Posterior vena cava (tissue), 2 donors: ENCODE data around the gene EI24. TPM values are rescaled to one million over a fixed set of nuclear protein-coding genes. Genes with fewer than 3 reads are reported as not detected.
"Not testable (repeated sequence)": the region's sequence is repeated elsewhere in the genome, so short reads cannot be mapped to it uniquely, and the experiment has no call there.

ENCODE experiments used
- DNase-seq: peaks from one replicate; pipeline ENCODE4 v3.0.0-alpha.2; 2020; ENCODE audit warnings: low spot score
- intact Hi-C, 2 donors: fragments of 100-400 bp; cut with DNase I; formaldehyde crosslinking; loops; one replicate each; pipeline versions ENCODE4 v1.14.1 to v1.14.2; 2022 to 2023
- long read RNA-seq, 2 donors: library from polyadenylated mRNA; unstranded; transcript quantifications; one replicate each; pipeline ENCODE4 v2.0.0, GENCODE V29; 2020 to 2021
- total RNA-seq, 2 donors: library from RNA; stranded (reverse); fragmentation: NEBNext Ultra II Directional; extraction: Animal tissue kit (Norgen Biotek cat#: 25700); gene quantifications; one replicate each; pipeline ENCODE4 v1.2.1, GENCODE V29; 2021
- donor health status: DM: yes; HTN: yes; CAD: no.
- donor health status: DM: yes; HTN: yes; CAD: no.

Gene EI24
- total RNA-seq, result 10 to 100 TPM; 52.5 to 57.5 TPM
- long read RNA-seq, donor 1, transcript EI24-201 (11 exons, 2,455 nt), result major isoform, 30 of 42 reads
- long read RNA-seq, donor 1, partial matches to known transcripts, result 3 of 42 reads
- long read RNA-seq, donor 1, other reads (novel, unspliced or antisense), result 8 of 42 reads
- long read RNA-seq, donor 2, transcript EI24-201 (11 exons, 2,455 nt), result major isoform, 57 of 80 reads
- long read RNA-seq, donor 2, partial matches to known transcripts, result 9 of 80 reads
- long read RNA-seq, donor 2, other reads (novel, unspliced or antisense), result 10 of 80 reads

DNA sequence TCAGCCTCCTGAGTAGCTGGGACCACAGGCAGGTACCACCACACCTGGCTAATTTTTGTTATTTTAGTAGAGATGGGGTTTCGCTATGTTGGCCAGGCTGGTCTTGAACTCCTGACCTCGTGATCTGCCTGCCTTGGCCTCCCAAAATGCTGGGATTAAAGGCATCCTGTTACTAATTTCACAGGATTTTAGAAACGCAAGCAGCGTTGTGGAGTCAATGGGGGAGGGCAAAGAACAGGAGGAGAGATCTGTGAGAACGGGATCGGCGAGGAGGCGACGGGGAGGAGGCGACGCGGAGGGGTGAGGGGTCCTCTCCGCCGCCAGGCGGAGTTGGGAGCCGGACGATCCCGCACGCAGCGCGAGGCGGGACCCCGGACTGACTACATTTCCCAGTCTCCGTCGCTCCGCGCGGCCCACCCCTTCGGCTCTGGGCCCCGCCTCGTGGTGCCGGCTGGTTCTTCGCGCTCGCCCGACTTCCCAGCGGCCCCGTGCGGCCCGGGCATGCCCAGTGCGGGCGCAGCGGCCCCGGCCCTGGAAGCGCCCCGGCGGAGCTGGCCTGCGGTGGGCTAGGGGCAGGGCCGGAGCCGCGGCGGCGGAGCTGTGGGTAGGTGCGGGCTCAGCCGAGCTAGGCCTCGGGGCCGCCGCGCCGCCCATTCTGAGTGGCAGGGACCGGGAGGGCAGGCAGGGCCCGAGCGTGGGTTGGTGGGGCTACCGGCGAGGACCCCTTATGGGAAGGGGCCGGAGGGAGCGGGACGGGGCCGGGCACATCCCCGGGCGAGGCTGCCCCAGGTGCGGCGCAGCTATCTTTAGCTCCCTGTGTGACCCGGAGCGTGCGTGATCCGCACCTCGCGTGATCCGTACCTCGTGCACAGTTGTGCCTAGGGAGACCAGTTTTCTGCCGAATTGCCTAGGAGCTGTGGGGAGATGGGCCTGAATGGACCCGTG is at the start of gene EI24:
Gene EI24 (plus strand): TSS at position 508 of the 945 bp plus-strand sequence. CDS start 3,051 bp downstream, outside the sequence.
- intact Hi-C loops, result no loop called here
- peak; percentile 97 for DNase-seq

DNA sequence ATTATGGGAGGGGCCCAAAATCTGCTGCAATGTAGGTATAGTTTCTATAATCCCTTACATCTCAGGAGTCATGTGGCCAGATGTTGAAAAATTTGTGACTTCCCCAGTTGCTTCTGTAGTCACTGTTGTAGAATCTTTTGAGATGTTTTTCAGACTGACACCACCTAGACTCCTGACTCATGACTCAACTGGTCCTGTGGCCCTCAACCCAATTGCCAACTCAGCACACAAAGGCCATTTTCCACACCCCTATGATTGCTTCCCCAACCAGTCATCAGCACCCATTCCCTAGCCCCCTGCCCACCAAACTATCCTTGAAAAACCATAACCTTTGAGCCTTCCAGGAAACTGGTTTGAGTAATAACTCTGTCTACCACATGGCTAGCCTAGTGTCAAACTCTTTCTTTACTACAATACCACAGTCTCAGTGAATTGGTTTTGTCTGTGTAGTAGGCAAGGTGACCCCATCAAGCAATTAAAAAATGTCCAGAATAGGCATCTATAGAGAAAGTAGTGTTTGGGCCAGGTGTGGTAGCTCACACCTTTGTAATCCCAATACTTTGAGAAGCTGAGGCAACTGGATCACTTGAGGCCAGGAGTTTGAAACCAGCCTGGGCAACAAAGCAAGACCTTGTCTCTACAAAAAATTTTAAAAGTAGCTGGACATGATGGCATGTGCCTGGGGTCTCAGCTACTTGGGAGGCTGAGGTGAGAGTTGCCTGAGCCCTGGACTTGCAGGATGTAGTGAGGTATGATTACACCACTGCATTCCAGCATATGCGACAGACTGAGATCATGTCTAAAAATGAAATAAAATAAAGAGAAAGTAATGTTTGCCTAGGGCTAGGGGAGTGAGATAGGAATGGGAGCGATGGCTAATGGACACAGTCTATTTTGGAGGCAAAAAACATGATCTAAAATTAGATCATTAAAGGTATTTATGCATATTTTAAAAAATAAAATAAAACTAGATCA is 49.1 kb upstream of the EI24 start:
- no peak for DNase-seq
- intact Hi-C loops, result no loop called here

DNA sequence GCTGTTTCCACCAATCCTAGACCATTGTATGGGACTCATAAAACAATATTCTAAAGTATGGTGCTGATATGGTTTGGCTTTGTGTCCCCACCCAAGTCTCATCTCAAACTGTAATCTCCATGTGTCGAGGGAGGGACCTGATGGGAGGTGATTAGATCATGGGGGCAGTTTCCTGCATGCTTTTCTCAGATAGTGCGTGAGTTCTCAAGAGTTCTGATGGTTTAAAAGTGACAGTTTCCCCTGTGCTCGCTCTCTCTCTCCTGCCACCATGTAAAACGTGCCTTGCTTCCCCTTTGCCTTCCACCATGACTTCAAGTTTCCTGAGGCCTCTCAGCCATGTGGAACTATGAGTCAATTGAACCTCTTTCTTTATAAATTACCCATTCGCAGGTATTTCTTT is 44.0 kb upstream of the EI24 start:
- intact Hi-C loops, result no loop called here

DNA sequence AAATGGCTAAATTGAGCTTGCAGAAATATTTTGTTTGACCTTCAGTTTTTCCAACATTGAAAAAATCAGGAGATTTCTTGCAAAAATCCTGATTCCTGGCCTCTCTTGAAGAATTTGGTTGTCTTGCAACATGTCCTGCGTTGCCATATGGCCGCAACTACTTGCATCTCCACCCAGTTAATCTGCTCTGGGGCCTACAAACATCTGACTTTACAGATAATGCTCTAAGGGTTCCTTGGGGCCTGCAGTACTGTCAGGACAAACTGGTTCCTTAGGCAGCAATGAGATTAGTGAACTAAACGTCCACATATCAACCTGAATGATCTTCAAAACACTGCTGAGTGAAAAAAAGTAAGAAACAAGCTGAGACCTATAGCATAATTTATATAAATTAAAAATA is 36.6 kb upstream of the EI24 start:
- DNase-seq, result no peak
- intact Hi-C loops, result no loop called here

More for the DNA sequence above, 44.0 kb upstream of the EI24 start:
- no peak for DNase-seq

DNA sequence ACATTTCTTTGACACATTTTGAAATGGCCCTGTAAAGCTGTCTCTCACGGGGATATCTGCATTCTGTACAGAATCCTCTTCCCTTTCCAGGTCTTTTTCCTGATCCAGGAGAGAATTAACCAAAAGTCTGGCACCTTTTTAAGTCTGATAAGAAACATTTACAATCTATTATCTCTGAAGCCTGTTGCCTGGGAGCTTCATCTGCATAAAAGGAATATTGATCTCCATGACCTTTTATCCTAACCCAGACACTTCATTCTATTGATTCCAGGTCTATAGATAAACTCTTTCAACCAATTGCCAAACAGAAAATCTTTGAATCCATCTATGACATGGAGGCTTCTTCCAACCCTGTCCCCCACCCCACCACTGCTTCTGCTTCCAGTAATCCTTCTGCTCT is 33.7 kb upstream of the EI24 start:
- no peak for DNase-seq
- intact Hi-C loops, result no loop called here

DNA sequence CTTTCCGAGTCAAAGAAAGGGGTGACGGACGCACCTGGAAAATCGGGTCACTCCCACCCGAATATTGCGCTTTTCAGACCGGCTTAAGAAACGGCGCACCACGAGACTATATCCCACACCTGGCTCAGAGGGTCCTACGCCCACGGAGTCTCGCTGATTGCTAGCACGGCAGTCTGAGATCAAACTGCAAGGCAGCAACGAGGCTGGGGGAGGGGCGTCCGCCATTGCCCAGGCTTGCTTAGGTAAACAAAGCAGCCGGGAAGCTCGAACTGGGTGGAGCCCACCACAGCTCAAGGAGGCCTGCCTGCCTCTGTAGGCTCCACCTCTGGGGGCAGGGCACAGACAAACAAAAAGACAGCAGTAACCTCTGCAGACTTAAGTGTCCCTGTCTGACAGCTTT is 32.4 kb upstream of the EI24 start:
- DNase-seq, intact Hi-C loops: not testable (repeated sequence)

DNA sequence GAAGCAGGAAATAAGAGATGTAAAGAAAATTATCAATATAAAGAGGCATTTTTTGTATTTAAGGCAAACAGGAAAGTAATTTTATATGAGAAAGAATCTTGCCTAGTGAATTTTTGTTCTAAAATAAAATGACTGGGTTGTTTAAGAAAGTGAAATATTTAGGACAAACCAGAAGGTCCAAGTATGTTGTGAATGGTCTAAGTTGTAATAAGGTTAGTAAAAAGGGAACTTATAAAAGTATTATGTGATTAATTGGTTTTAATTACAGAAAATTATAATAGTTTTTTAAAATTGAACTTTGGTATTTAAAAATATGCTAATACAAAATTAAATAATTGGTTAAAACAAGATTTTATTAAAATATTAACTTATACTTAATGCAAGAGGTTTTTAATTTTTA is 26.6 kb upstream of the EI24 start:
- intact Hi-C loops, result no loop called here
- DNase-seq, result no peak

DNA sequence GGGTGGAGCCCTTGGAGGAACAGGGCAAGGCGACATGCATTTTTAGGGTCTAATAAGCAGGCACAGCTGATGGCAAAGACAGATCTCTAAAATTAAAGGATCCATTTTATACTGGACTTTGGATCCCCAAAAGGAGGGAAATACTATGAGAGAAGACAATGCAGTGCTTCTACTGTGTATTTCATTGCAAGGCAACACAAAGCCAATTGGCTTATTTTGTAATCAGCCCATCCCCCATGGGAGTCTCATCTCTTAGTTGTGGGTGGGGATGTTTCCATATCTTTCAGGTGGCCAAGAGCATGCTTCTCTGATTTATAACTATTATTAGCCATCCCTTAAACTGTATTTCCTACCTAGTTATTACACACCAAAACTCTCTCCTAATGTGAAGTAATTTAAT is 18.5 kb upstream of the EI24 start:
- intact Hi-C loops, result no loop called here
- no peak for DNase-seq

DNA sequence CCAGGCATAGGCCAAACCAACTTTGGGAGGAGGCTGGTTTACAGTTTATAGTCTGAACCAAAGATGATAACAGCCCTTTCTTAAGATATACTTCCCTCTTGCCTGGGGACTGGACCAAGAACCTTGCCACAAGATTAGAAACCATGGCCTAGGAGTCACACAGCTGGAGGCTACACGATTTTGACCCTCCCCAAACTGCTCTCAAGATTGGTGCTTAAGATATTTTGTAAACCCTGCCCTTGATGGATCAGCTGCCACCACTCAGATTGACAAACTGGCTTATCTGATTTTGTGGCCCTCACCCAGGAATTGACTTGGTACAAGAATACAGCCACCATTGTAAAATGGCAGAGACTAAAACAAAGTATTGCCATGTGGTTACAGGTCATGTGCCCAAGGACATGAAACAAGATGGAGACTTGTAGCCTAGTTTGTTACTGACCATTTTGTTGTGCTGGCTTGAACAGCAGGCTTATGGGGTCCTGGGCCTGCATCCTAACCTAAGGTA is 17.4 kb upstream of the EI24 start:
- intact Hi-C loops, result no loop called here
- DNase-seq, result no peak

DNA sequence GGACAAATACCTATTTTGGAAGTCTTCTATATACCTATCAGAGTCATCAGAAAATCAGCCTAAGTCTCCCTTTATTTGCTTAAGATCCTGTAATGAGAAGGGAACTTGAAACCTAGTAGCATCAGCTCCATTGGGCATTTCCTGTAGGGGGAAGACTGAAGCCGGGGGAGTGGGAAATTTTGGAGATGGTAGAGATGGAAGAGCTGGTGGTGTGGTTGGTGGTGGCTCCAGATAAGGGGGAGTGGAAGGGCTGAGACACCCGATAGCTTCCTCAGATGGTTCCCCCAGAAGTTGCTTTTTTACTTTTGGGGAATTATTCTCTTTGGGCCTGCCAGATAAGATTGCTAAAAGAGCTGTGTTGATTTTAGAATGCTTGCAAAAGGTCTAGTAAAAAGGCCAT is 16.4 kb upstream of the EI24 start:
- intact Hi-C loops, result no loop called here
- no peak for DNase-seq

DNA sequence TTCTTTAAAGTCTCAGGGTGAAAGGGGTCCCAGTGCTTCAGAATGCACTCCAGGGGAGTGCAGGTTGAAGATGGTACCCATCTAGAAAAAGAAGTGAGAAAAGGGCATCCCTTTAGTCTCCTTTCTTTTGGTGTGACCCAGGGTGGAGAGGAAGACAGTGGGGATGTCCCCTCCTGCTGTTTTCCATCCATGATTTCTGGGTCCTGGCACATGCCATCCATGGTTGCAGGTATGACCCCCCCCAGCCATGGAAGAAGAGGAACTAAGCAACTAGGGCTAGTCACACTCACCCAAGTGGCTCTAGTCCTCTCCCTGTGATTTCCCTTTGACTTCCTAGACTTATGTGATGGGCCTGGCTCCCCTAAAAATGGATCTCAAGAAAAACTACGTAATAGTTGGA is 15.9 kb upstream of the EI24 start:
- DNase-seq, result no peak
- intact Hi-C loops, result no loop called here

DNA sequence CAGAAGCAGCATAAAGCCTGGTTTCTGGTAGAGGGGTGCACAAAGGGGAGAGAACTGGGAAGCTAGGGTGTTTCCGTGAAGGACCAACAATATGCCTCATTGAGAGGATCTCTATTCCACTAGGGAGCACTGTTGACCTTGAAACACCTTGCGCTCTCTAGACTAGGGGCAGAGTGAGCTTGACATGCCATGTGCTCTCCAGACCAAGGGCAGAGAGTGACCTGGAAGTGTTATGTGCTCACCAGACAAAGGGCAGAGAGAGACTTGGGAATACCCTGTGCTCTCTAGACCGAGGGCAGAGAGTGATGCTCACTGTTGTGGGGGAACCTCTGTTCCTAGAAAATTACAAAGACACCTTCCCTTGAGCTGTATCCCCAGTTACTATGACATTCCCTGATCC is 15.2 kb upstream of the EI24 start:
- DNase-seq, result no peak
- intact Hi-C loops, result no loop called here

DNA sequence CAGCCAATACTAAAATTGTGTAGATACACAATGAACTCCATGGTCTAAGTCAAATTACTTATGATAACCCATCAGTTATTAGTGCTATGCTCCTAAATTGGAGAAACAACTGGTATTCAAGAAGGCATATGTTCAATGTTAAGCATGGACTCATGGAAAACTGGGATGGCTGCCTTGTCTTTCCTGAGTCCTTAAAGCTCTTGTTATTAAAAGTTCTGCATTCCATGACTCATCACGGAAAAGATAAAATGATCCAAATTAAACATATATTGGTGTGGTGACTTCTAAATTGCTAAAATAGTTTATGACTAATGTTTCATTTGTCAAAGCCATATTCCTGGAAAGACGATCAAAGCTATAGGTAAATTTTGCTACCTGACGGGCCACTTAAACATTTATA is 9.4 kb upstream of the EI24 start:
- DNase-seq, result no peak
- intact Hi-C loops, result no loop called here

DNA sequence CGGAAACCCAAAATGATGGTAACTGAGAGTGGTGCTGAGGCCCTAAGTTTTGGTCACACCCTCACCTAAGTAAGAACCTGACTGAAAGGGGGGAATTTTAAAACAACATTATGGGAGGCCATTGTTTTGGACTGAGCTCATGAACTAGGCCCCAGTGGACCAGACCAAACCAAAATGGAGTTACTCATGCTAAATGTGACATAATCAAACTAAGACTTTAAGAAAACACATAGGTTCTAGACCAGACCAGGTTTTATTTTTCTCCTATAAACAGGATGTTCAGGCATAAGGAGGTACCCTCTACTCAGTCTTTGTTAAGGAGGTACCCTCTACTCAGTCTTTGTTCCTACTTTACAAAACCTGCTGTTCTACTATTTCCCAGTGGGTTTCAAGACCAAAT is 7.4 kb upstream of the EI24 start:
- DNase-seq, result no peak
- intact Hi-C loops, result no loop called here

DNA sequence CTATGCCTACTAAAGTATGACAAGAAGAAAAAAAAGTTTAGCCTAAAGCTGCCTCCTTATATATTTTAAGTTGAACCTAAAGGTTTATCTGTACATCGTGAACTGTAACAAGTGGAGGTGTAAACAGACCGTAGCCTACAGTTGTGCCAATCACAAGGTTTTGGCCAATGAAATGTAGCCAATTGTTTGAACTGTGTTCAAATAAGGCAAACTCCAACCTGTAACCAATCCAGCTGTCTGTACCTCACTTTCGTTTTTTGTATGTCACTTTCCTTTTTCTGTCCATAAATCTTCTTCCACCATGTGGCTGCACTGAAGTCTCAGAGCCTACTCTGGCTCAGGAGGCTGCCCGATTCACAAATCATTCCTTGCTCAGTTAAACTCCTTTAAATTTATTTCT is 6.8 kb upstream of the EI24 start:
- intact Hi-C loops, result no loop called here

DNA sequence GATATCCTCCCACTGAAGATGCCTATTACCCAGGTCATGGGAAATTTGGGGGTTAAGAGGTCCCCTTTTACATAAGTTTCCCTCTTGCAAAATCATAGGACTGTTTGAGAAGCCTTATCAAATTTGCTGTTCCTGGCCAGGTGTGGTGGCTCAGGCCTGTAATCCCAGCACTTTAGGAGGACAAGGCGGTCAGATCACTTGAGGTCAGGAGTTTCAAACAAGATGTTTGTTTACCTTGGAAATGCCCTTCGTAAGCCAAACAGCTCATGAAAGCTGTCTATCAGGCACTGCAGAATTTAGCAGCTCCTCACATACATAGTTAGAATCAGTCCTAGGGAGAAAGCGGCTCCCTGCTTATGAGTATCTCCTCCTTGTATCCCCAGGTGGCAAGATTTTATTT is 4.9 kb upstream of the EI24 start:
- intact Hi-C loops, result no loop called here

More for the DNA sequence above, 6.8 kb upstream of the EI24 start:
- DNase-seq, result no peak

DNA sequence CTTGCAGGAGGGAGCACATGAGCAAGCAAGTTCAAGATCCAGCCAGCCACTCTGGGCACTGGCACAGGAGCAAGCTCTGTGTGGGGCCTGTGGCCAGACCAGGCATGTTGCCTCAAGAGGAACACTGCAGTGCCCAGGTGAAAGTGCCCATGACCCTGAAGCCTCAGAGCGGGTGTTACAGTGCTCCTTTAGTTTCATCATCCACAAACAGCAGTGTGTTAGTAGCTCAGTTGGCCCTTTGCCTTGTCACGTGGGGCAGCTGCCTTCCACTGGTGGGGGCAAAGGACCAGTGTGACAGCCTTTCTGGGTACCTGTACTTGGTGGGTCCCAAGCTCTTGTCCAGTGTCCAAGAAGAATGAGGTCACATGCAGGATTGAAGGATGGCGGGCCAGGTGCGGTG is 3.0 kb upstream of the EI24 start:
- intact Hi-C loops, result no loop called here

More for the DNA sequence above, 4.9 kb upstream of the EI24 start:
- no peak for DNase-seq

DNA sequence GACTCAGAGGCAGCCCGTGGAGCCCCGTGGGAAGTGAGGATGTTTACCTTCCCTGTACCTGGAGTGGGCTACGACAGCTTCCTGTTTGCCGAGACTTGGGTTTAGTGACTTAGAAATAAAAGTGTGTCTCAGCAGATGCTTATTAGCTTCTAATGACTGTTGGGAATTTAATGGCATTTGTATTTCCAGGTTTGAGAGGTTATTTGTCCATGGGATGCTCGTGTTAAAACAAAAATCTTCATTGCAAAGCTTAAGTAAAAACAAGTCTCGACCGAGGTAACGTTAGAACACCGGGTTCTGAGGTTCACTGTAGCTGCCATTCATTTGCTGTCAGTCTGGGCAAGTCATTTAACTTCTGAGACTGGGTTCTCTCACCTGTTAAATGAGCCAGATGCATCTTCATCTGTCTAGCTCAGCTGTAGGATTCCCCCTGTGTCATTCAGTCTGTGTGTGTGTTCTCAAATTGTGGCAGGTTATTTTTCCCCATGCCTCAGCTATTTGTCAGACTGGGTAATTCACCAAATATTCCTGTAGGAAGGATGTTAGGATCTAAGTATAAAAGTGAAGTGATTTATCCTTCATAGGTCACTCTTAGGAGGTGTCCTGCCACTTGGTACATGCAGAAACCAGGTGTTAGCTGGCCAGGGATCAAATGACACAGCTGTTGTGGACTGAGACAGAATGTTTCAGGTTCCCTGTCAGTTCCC is 791 bp downstream of the EI24 start:
- DNase-seq, result no peak
- intact Hi-C loops, result no loop called here

More for the DNA sequence above, 3.0 kb upstream of the EI24 start:
- DNase-seq, result no peak

DNA sequence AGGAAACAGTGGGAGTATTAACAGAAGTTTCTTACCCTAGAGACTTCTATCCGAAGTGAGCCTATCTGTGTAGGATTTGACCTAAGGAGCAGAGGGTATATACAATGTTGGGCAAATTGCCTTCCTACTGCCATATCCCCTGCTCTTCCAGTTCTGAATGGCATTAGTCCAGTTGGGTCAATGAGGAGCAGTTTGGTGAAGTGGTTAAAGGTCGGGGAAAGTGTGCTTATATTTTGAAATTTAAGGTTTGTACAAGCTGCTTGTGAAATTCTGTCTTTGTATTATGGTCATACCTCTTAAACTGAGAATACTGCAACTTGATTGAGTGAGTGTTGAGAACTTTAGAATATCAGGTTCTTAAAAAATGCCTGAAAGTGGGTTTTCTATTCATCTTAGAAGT is 1.7 kb downstream of the EI24 start:
- DNase-seq, result no peak

More for the DNA sequence above, 1.7 kb downstream of the EI24 start:
- intact Hi-C loops, result no loop called here
